NK-92 (cell line): ENCODE results near the gene DCBLD1.
"Not testable (repeated sequence)": the region's sequence is repeated elsewhere in the genome, so short reads cannot be mapped to it uniquely, and the experiment has no call there.

ENCODE experiments used
- DNase-seq: peaks from one replicate; lab custom pipeline; 2025; ENCODE audit not compliant: unreplicated experiment; lab: John Stamatoyannopoulos, UW

The DCBLD1 gene

GRCh38 chr6:117497237-117497636, 14.8 kb downstream of the DCBLD1 start:
- no peak for DNase-seq

- no peak for DNase-seq
These were observed 15.7 kb downstream of the DCBLD1 start for GRCh38 chr6:117498159-117498558.

GRCh38 chr6:117501722-117502121, 19.2 kb downstream of the DCBLD1 start:
- no peak for DNase-seq

GRCh38 chr6:117502580-117502979, 20.1 kb downstream of the DCBLD1 start:
- DNase-seq = no peak

GRCh38 chr6:117503211-117503610, 20.7 kb downstream of the DCBLD1 start:
- no peak for DNase-seq

- DNase-seq = no peak
These were observed 22.1 kb downstream of the DCBLD1 start for GRCh38 chr6:117504478-117505144.

GRCh38 chr6:117505311-117505710, 22.8 kb downstream of the DCBLD1 start:
- DNase-seq = no peak

GRCh38 chr6:117506180-117506835, 23.8 kb downstream of the DCBLD1 start:
- no peak for DNase-seq

- no peak for DNase-seq
These were observed 24.4 kb downstream of the DCBLD1 start for GRCh38 chr6:117506907-117507306.

GRCh38 chr6:117508450-117508971, 26.0 kb downstream of the DCBLD1 start:
- no peak for DNase-seq

GRCh38 chr6:117509021-117509420, 26.5 kb downstream of the DCBLD1 start:
- no peak for DNase-seq

GRCh38 chr6:117512056-117512828, 29.8 kb downstream of the DCBLD1 start:
- DNase-seq = no peak

GRCh38 chr6:117512987-117513573, 30.6 kb downstream of the DCBLD1 start:
- DNase-seq = no peak

- DNase-seq = no peak
These were observed 31.4 kb downstream of the DCBLD1 start for GRCh38 chr6:117513778-117514365.

GRCh38 chr6:117514655-117515054, 32.2 kb downstream of the DCBLD1 start:
- DNase-seq = no peak

- no peak for DNase-seq
These were observed 32.9 kb downstream of the DCBLD1 start for GRCh38 chr6:117515326-117515725.

GRCh38 chr6:117517995-117518394, 35.5 kb downstream of the DCBLD1 start:
- not testable (repeated sequence) for DNase-seq

- no peak for DNase-seq
These were observed 36.4 kb downstream of the DCBLD1 start for GRCh38 chr6:117518870-117519269.

GRCh38 chr6:117520603-117521395, 38.3 kb downstream of the DCBLD1 start:
- no peak for DNase-seq

- DNase-seq = no peak
These were observed 39.5 kb downstream of the DCBLD1 start for GRCh38 chr6:117521791-117522502.
